Thyroid gland (tissue), 4 donors: ENCODE results near the gene UGDH.

Source experiments
- CTCF ChIP-seq, 6 experiments: fragments of 200-600 bp in 3 of 6; fragments of 450-650 bp in 3 of 6; sonication (generic) in 3 of 6; IDR thresholded peaks; one replicate each; pipeline ENCODE4 v1.5.1; 2016 to 2019; ENCODE audit warnings: antibody characterized with exemption in 6 of 6, mild to moderate bottlenecking in 2 of 6, inconsistent platforms in 1 of 6, moderate library complexity in 1 of 6
- POLR2A ChIP-seq, 2 donors: fragments of 450-650 bp; IDR thresholded peaks; one replicate each; pipeline ENCODE4 v1.6.1; 2017; ENCODE audit warnings: antibody characterized with exemption in 2 of 2, mild to moderate bottlenecking in 2 of 2, moderate library complexity in 1 of 2

GRCh38 chr4:39522068-39522467 lies 5.2 kb downstream of the UGDH start:
- TF ChIP-seq CTCF (IDR thresholded peaks at IDR 0.05), result no peak
- no peak for TF ChIP-seq POLR2A (IDR thresholded peaks at IDR 0.05)
